MM.1S (cell line): ENCODE measurements around the gene CD101.

Experiments used
- CTCF ChIP-seq: fragments of 300-600 bp; sonication (generic); IDR thresholded peaks from 2 replicates; pipeline ENCODE4 v1.5.1; 2016; ENCODE audit warnings: antibody characterized with exemption, low read length, mixed read lengths
- EZH2 ChIP-seq: fragments of 300-600 bp; sonication (generic); optimal IDR thresholded peaks from 2 replicates; pipeline ENCODE3; 2017; ENCODE audit warnings: low read depth, mild to moderate bottlenecking, antibody characterized with exemption, low read length, mixed read lengths

GRCh38 chr1:117049857-117050256 is 48.3 kb downstream of the CD101 start:
- TF ChIP-seq EZH2 (no peak), CTCF (no peak)
